Transverse colon (tissue), 3 donors: ENCODE results near the gene NDST3.

Experiments used
- POLR2A ChIP-seq: fragments of 450-650 bp; IDR thresholded peaks from one replicate; pipeline ENCODE4 v1.6.1; 2016; ENCODE audit warnings: antibody characterized with exemption, mild to moderate bottlenecking, moderate library complexity
- TF ChIP-seq, protein P1 (sequence below), 5 experiments: fragments of 200-600 bp in 3 of 5; fragments of 450-650 bp in 2 of 5; sonication (generic) in 3 of 5; IDR thresholded peaks; 1 replicate in 2 of 5; 2 replicates in 3 of 5; pipeline ENCODE4 v1.5.1; 2016 to 2017; ENCODE audit warnings: antibody characterized with exemption in 5 of 5, inconsistent platforms in 3 of 5, mild to moderate bottlenecking in 2 of 5, moderate library complexity in 1 of 5

DNA sequence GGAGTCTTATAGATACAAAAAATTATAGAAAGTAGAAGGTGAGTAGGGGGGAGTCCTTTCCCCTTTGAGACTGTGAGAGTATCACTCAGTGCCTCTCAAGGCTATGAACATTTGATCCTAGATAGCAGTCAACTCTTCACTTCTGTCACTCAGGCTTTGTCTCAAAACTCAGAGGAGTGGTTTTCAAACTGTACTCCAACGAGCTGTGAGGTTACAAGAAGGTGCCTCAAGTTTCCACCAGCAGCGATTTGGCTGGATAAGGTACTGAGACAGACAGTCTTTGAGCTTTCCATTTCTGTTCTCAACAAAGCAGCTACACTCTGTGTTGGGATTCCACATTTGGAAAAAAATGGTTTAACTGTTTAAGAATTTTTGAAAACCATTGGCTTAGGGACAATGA is 48.0 kb upstream of the NDST3 start:
- no peak for TF ChIP-seq POLR2A
- TF ChIP-seq, protein P1, sequence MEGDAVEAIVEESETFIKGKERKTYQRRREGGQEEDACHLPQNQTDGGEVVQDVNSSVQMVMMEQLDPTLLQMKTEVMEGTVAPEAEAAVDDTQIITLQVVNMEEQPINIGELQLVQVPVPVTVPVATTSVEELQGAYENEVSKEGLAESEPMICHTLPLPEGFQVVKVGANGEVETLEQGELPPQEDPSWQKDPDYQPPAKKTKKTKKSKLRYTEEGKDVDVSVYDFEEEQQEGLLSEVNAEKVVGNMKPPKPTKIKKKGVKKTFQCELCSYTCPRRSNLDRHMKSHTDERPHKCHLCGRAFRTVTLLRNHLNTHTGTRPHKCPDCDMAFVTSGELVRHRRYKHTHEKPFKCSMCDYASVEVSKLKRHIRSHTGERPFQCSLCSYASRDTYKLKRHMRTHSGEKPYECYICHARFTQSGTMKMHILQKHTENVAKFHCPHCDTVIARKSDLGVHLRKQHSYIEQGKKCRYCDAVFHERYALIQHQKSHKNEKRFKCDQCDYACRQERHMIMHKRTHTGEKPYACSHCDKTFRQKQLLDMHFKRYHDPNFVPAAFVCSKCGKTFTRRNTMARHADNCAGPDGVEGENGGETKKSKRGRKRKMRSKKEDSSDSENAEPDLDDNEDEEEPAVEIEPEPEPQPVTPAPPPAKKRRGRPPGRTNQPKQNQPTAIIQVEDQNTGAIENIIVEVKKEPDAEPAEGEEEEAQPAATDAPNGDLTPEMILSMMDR (IDR thresholded peaks at IDR 0.05), result no peak
